Transverse colon (tissue), 4 donors: ENCODE results near the gene REC8.

Source experiments
- CTCF ChIP-seq, 5 experiments: fragments of 200-600 bp in 3 of 5; fragments of 450-650 bp in 2 of 5; sonication (generic) in 3 of 5; IDR thresholded peaks; 1 replicate in 2 of 5; 2 replicates in 3 of 5; pipeline ENCODE4 v1.5.1; 2016 to 2017; ENCODE audit warnings: antibody characterized with exemption in 5 of 5, inconsistent platforms in 3 of 5, mild to moderate bottlenecking in 2 of 5, moderate library complexity in 1 of 5
- POLR2A ChIP-seq: fragments of 450-650 bp; IDR thresholded peaks from one replicate; pipeline ENCODE4 v1.6.1; 2016; ENCODE audit warnings: antibody characterized with exemption, mild to moderate bottlenecking, moderate library complexity
- POLR2AphosphoS5 ChIP-seq, 3 donors: sonication (generic); formaldehyde crosslinking; IDR thresholded peaks; one replicate each; pipeline ENCODE4 v1.6.1; 2016; ENCODE audit warnings: antibody characterized with exemption in 3 of 3

DNA sequence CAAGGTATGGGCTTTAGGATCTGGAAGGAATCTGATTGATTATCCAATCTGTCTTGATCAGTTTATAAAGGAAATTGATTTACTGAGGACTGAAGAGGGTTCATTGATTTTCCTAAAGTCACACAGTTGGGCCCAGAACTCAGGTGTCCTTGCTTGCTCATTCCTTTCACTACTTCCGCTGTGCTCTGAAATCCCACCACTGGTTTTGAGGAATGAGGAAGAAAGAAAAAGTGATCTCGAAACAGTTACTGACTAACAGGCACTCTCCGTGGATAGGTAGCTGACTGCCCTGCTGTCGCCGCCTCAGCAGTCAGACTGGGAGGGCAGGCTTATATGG is 41.5 kb upstream of the REC8 start, which contains the start of gene FITM1:
- TF ChIP-seq CTCF (IDR thresholded peaks at IDR 0.05) (no peak), POLR2A (no peak), POLR2AphosphoS5 (IDR thresholded peaks at IDR 0.05) (no peak)
